ENCODE data around the gene LYZL6.
"Not testable (repeated sequence)": the region's sequence is repeated elsewhere in the genome, so short reads cannot be mapped to it uniquely, and the experiment has no call there.

LYZL6 gene

GRCh38 chr17:35944151-35944550 lies 638 bp upstream of the LYZL6 start:
- DNase-seq, result no peak

- DNase-seq, result no peak
These were observed 826 bp downstream of the LYZL6 start for GRCh38 chr17:35942588-35943186.

GRCh38 chr17:35938492-35938891 lies 5.0 kb downstream of the LYZL6 start:
- DNase-seq, result not testable (repeated sequence)

GRCh38 chr17:35936063-35936462 lies 7.5 kb downstream of the LYZL6 start:
- DNase-seq, result no peak

- DNase-seq, result no peak
These were observed 8.8 kb downstream of the LYZL6 start for GRCh38 chr17:35934760-35935159.

GRCh38 chr17:35932586-35932985 lies 10.9 kb downstream of the LYZL6 start:
- DNase-seq, result no peak

- no peak for DNase-seq
These were observed 11.6 kb downstream of the LYZL6 start for GRCh38 chr17:35931794-35932425.

- DNase-seq, result peak; percentile 75
These were observed 13.1 kb downstream of the LYZL6 start, which contains the start of gene RDM1 for GRCh38 chr17:35930211-35931065. Gene RDM1, minus strand, starts transcription at chr17:35930773. Its CDS starts 46 bp downstream, at chr17:35930727.

GRCh38 chr17:35927714-35928113 lies 15.8 kb downstream of the LYZL6 start:
- DNase-seq, result no peak

- DNase-seq, result no peak
These were observed 19.9 kb downstream of the LYZL6 start for GRCh38 chr17:35923609-35924114.

GRCh38 chr17:35920229-35920628 lies 23.3 kb downstream of the LYZL6 start:
- no peak for DNase-seq

- DNase-seq, result no peak
These were observed 24.8 kb downstream of the LYZL6 start for GRCh38 chr17:35918665-35919064.

GRCh38 chr17:35917519-35918213 lies 25.8 kb downstream of the LYZL6 start:
- no peak for DNase-seq

GRCh38 chr17:35915153-35915964 lies 28.2 kb downstream of the LYZL6 start:
- DNase-seq, result no peak

- DNase-seq, result no peak
These were observed 29.2 kb downstream of the LYZL6 start for GRCh38 chr17:35914354-35914753.

GRCh38 chr17:35913609-35914008 lies 29.9 kb downstream of the LYZL6 start:
- no peak for DNase-seq

GRCh38 chr17:35912942-35913341 lies 30.6 kb downstream of the LYZL6 start:
- DNase-seq, result no peak

- no peak for DNase-seq
These were observed 31.1 kb downstream of the LYZL6 start for GRCh38 chr17:35912339-35912912.

GRCh38 chr17:35909408-35909807 lies 34.1 kb downstream of the LYZL6 start:
- DNase-seq, result no peak

- DNase-seq, result no peak
These were observed 35.8 kb downstream of the LYZL6 start for GRCh38 chr17:35907691-35908090.

- DNase-seq, result no peak
These were observed 36.4 kb downstream of the LYZL6 start for GRCh38 chr17:35906926-35907637.
